Type B pancreatic cell (in vitro differentiated cells): Measurements from ENCODE around the gene TM4SF20. TPM values are rescaled to one million over a fixed set of nuclear protein-coding genes. Genes with fewer than 3 reads are reported as not detected.

Experiments used
- DNase-seq: peaks from one replicate; pipeline ENCODE4 v3.0.0; 2021; ENCODE audit warnings: mixed read lengths; ENCODE audit not compliant: unreplicated experiment; ENCODE audit errors: extremely low spot score
- H3K27ac Mint-ChIP-seq: 2 replicates; pipeline ENCODE4 v1.8.0; 2021; ENCODE audit warnings: mild to moderate bottlenecking, mixed read lengths
- H3K27me3 Mint-ChIP-seq: 2 replicates; pipeline ENCODE4 v1.8.0; 2021; ENCODE audit warnings: mixed read lengths
- H3K36me3 Mint-ChIP-seq: 2 replicates; pipeline ENCODE4 v1.8.0; 2021; ENCODE audit warnings: mixed read lengths
- H3K4me1 Mint-ChIP-seq: one replicate; pipeline ENCODE4 v1.8.0; 2021; ENCODE audit warnings: mixed read lengths; ENCODE audit not compliant: unreplicated experiment
- H3K4me3 Mint-ChIP-seq: 2 replicates; pipeline ENCODE4 v1.8.0; 2021; ENCODE audit warnings: mild to moderate bottlenecking, mixed read lengths
- H3K9me3 Mint-ChIP-seq: 2 replicates; pipeline ENCODE4 v1.8.0; 2021; ENCODE audit warnings: mixed read lengths
- CTCF ChIP-seq: fragments of 200-600 bp; sonication (generic); conservative IDR thresholded peaks from 2 replicates; pipeline ENCODE4 v1.5.0; 2021; ENCODE audit warnings: antibody characterized with exemption, mild to moderate bottlenecking
- total RNA-seq: library from RNA; stranded (reverse); gene quantifications from 2 replicates; pipeline ENCODE4 v1.2.1, GENCODE V29; 2021; ENCODE audit warnings: low replicate concordance

TM4SF20 gene
- total RNA-seq, 1 donor from 2014 or later = 3.7 TPM

GRCh38 chr2:227312579-227312978, 66.5 kb downstream of the TM4SF20 start:
- no peak for DNase-seq
- Mint-ChIP-seq H3K4me1 (no peaks in the 10 kb centered on the region), H3K27ac (no peak overlapping the region), H3K4me3 (no peak overlapping the region), H3K9me3 (peaks cover 1% of the 10 kb centered on the region), H3K27me3 (no peaks in the 10 kb centered on the region), H3K36me3 (no peaks in the 10 kb centered on the region)
- TF ChIP-seq CTCF = no peak

Other genes with a start within 250 kb of the TM4SF20 start
- gene COL4A4, start 215.1 kb downstream of the TM4SF20 start, total RNA-seq = 1.1 and 1.9 TPM in 2 replicates
- 0.19 and 0.48 TPM in 2 replicates for gene COL4A3, start 214.7 kb downstream of the TM4SF20 start, total RNA-seq
- 71.3 and 84.3 TPM in 2 replicates for gene MFF, start 54.1 kb downstream of the TM4SF20 start, total RNA-seq
- not detected in 2 replicates for gene SCYGR1, start 8.6 kb upstream of the TM4SF20 start, total RNA-seq
- 63.2 and 75.6 TPM in 2 replicates for gene AGFG1, start 92.8 kb upstream of the TM4SF20 start, total RNA-seq
- gene SCYGR2, start 219.6 kb upstream of the TM4SF20 start, total RNA-seq = not detected in 2 replicates
- not detected in 2 replicates for gene SCYGR3, start 235.5 kb upstream of the TM4SF20 start, total RNA-seq
- gene SCYGR4, start 238.2 kb upstream of the TM4SF20 start, total RNA-seq = not detected in 2 replicates